Measurements from ENCODE around the gene AQP1. TPM values are rescaled to one million over a fixed set of nuclear protein-coding genes. Genes with fewer than 3 reads are reported as not detected.

The AQP1 gene
- total RNA-seq, 3 donors from 2014 or later (not counting 1 experiment from before 2014, with no cell fraction given), result 0.50 to 1.4 TPM; not detected in 1

- Mint-ChIP-seq H3K4me1 (no peaks in the 10 kb centered on the region), H3K36me3 (no peaks in the 10 kb centered on the region), H3K27ac (no peak overlapping the region), H3K4me3 (no peak overlapping the region), H3K9me3 (no peaks in the 10 kb centered on the region), H3K27me3 (ENCODE audit: low read depth in 2 of 2) (no peaks in the 10 kb centered on the region)
- no peak overlapping the region for H3K4me3 ChIP-seq (ENCODE audit: low read length)
- TF ChIP-seq, protein P1, sequence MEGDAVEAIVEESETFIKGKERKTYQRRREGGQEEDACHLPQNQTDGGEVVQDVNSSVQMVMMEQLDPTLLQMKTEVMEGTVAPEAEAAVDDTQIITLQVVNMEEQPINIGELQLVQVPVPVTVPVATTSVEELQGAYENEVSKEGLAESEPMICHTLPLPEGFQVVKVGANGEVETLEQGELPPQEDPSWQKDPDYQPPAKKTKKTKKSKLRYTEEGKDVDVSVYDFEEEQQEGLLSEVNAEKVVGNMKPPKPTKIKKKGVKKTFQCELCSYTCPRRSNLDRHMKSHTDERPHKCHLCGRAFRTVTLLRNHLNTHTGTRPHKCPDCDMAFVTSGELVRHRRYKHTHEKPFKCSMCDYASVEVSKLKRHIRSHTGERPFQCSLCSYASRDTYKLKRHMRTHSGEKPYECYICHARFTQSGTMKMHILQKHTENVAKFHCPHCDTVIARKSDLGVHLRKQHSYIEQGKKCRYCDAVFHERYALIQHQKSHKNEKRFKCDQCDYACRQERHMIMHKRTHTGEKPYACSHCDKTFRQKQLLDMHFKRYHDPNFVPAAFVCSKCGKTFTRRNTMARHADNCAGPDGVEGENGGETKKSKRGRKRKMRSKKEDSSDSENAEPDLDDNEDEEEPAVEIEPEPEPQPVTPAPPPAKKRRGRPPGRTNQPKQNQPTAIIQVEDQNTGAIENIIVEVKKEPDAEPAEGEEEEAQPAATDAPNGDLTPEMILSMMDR (IDR thresholded peaks at IDR 0.05), result no peak
- ATAC-seq (no peak), DNase-seq (no peak)
- H3K4me1 ChIP-seq (ENCODE audit: control insufficient read depth, insufficient read depth, low read length), result no peaks in the 10 kb centered on the region
- no peaks in the 10 kb centered on the region for H3K27me3 ChIP-seq (ENCODE audit: control insufficient read depth, insufficient read depth, low read length)
- H3K27ac ChIP-seq (ENCODE audit: low read length), result no peak overlapping the region
- H3K36me3 ChIP-seq (ENCODE audit: control insufficient read depth, insufficient read depth, low read length), result no peaks in the 10 kb centered on the region
- WGBS (ENCODE audit: insufficient coverage), result 81% methylated on average over 3 of the region's 3 CpGs
- no peaks in the 10 kb centered on the region for H3K9me3 ChIP-seq (ENCODE audit: control insufficient read depth, insufficient read depth, low read length)
- intact Hi-C loops (cut with micrococcal nuclease), result no loop called here
These were observed 15.9 kb downstream of the AQP1 start for GRCh38 chr7:30927559-30927958.

DNA sequence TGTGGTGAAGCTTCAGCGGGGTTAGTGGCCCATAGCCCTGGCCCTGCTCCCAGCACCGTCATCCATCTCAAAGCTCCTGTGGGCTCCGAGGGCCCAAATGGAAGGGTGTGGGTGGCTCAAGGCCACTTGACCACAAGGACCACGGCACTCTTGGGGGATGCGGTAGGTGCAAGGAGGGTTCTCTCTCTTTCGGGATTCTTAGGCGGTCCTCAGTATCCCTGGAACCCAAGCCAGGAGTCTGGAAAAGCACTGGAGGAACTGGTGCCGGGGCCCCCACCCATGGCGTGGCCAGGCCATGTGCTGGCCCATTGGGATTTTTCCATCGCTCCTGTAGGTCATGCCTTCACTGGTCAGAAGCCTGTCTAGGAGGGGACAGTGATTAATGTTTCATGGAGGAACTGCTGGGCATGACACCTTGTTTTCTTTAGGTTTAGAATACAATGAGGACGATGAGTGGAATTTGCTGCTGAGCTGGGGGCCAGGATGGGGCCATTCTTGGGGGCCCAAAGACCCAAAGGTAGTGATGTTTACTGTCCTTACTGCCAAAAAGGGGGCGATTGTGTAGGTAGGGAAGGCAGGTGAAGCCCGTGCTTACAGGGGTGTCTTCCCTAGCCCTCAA, 16.7 kb downstream of the AQP1 start:
- Histone ChIP-seq H3K27ac (ENCODE audit: low read length) (no peak overlapping the region), H3K36me3 (ENCODE audit: control insufficient read depth, insufficient read depth, low read length) (no peaks in the 10 kb centered on the region), H3K4me3 (ENCODE audit: low read length) (no peak overlapping the region), H3K9me3 (ENCODE audit: control insufficient read depth, insufficient read depth, low read length) (no peaks in the 10 kb centered on the region), H3K27me3 (ENCODE audit: control insufficient read depth, insufficient read depth, low read length) (no peaks in the 10 kb centered on the region), H3K4me1 (ENCODE audit: control insufficient read depth, insufficient read depth, low read length) (no peaks in the 10 kb centered on the region)
- TF ChIP-seq, protein P1 (IDR thresholded peaks at IDR 0.05), result no peak
- 93% methylated on average over 13 of the region's 13 CpGs for WGBS (ENCODE audit: insufficient coverage)
- no peaks in the 10 kb centered on the region for H3K36me3 Mint-ChIP-seq
- intact Hi-C loops (cut with micrococcal nuclease), result no loop called here
- DNase-seq, result no peak
- no peaks in the 10 kb centered on the region for H3K27me3 Mint-ChIP-seq (ENCODE audit: low read depth in 2 of 2)
- H3K9me3 Mint-ChIP-seq, result no peaks in the 10 kb centered on the region
- H3K27ac Mint-ChIP-seq, result no peak overlapping the region
- no peaks in the 10 kb centered on the region for H3K4me1 Mint-ChIP-seq
- ATAC-seq, result no peak
- H3K4me3 Mint-ChIP-seq, result no peak overlapping the region

- H3K4me3 Mint-ChIP-seq, result no peak overlapping the region
- H3K27me3 ChIP-seq (ENCODE audit: control insufficient read depth, insufficient read depth, low read length), result no peaks in the 10 kb centered on the region
- no peak overlapping the region for H3K27ac ChIP-seq (ENCODE audit: low read length)
- no peaks in the 10 kb centered on the region for H3K27me3 Mint-ChIP-seq (ENCODE audit: low read depth in 2 of 2)
- no peaks in the 10 kb centered on the region for H3K4me1 Mint-ChIP-seq
- no peaks in the 10 kb centered on the region for H3K4me1 ChIP-seq (ENCODE audit: control insufficient read depth, insufficient read depth, low read length)
- 96% methylated on average over 3 of the region's 4 CpGs for WGBS (ENCODE audit: insufficient coverage)
- no peaks in the 10 kb centered on the region for H3K9me3 ChIP-seq (ENCODE audit: control insufficient read depth, insufficient read depth, low read length)
- H3K36me3 ChIP-seq (ENCODE audit: control insufficient read depth, insufficient read depth, low read length), result no peaks in the 10 kb centered on the region
- DNase-seq (no peak), ATAC-seq (no peak)
- TF ChIP-seq, protein P1 (IDR thresholded peaks at IDR 0.05), result no peak
- no peak overlapping the region for H3K4me3 ChIP-seq (ENCODE audit: low read length)
- no peaks in the 10 kb centered on the region for H3K36me3 Mint-ChIP-seq
- intact Hi-C loops (cut with micrococcal nuclease), result no loop called here
- H3K27ac Mint-ChIP-seq, result no peak overlapping the region
- no peaks in the 10 kb centered on the region for H3K9me3 Mint-ChIP-seq
These were observed 18.0 kb downstream of the AQP1 start for GRCh38 chr7:30929686-30930085.

GRCh38 chr7:30930621-30931020, 19.0 kb downstream of the AQP1 start:
- ATAC-seq, result no peak
- Histone ChIP-seq H3K27ac (ENCODE audit: low read length) (no peak overlapping the region), H3K27me3 (ENCODE audit: control insufficient read depth, insufficient read depth, low read length) (no peaks in the 10 kb centered on the region), H3K9me3 (ENCODE audit: control insufficient read depth, insufficient read depth, low read length) (no peaks in the 10 kb centered on the region), H3K4me3 (ENCODE audit: low read length) (no peak overlapping the region), H3K4me1 (ENCODE audit: control insufficient read depth, insufficient read depth, low read length) (no peaks in the 10 kb centered on the region), H3K36me3 (ENCODE audit: control insufficient read depth, insufficient read depth, low read length) (no peaks in the 10 kb centered on the region)
- intact Hi-C loops (cut with micrococcal nuclease), result no loop called here
- no peaks in the 10 kb centered on the region for H3K9me3 Mint-ChIP-seq
- no peak overlapping the region for H3K27ac Mint-ChIP-seq
- 81% methylated on average over 8 of the region's 8 CpGs for WGBS (ENCODE audit: insufficient coverage)
- no peak overlapping the region for H3K4me3 Mint-ChIP-seq
- no peaks in the 10 kb centered on the region for H3K27me3 Mint-ChIP-seq (ENCODE audit: low read depth in 2 of 2)
- no peak for DNase-seq
- H3K36me3 Mint-ChIP-seq, result no peaks in the 10 kb centered on the region
- TF ChIP-seq, protein P1 (IDR thresholded peaks at IDR 0.05), result no peak
- no peaks in the 10 kb centered on the region for H3K4me1 Mint-ChIP-seq
